Stimulated activated naive CD4-positive, alpha-beta T cell treated with Interleukin-2 at 50 U/mL for 16 hours (primary cell): ENCODE measurements around the gene DRICH1.
"Not testable (repeated sequence)": the region's sequence is repeated elsewhere in the genome, so short reads cannot be mapped to it uniquely, and the experiment has no call there.

Experiments
- DNase-seq: peaks from one replicate; lab custom pipeline; 2025; lab: John Stamatoyannopoulos, UW

The DRICH1 gene, protein sequence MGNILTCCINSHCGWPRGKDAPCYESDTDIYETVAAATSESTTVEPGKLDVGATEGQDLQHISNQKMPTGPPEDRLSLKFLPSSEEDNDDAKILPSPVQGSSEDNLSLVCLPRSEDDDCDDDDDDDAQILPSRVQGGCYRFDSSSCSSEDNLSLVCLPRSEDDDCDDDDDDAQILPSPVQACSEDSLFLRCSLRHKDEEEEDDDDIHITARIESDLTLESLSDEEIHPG

GRCh38 chr22:23632178-23632577 is at the start of gene DRICH1:
Gene DRICH1 (minus strand): TSS chr22:23632321. CDS start chr22:23632023, 298 bp downstream.
- DNase-seq, result no peak

GRCh38 chr22:23681026-23681809 is 49.1 kb upstream of the DRICH1 start:
- DNase-seq, result no peak

DNA sequence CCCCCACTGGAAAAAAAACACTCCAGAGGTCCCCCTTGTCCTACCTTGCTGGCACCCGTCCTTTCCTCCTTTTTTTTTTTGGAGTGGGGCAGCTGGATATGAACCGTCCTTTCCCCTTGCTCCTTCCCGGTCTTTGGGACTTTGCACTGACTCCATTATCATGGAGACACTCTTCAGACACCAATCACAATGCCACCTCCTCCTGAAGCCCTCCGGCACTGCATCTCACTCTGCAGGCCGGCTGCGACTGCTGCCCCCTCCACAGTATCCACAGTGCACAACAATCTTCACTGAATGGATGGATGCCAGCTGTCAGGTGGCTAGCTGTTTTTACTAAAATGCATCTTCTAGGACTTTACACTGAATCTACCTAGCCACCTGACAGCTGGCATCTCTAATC is 46.0 kb upstream of the DRICH1 start:
- no peak for DNase-seq

DNA sequence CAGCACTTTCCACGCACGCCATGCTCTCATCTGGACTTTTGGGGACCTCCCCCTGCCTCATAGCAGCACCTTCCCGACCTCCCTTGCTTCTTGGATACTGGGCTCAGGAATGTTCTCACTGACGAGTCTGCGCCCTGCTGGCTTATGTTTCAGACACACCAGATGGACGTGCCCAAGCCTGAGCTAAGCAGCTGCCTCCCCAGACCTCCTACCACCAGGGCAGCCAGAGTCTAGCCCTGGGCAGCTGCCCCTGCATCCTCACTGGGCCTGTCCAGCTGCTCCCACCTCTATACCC is 45.5 kb upstream of the DRICH1 start:
- no peak for DNase-seq

- DNase-seq, result not testable (repeated sequence)
Observed at GRCh38 chr22:23676841-23677700, 45.0 kb upstream of the DRICH1 start.

DNA sequence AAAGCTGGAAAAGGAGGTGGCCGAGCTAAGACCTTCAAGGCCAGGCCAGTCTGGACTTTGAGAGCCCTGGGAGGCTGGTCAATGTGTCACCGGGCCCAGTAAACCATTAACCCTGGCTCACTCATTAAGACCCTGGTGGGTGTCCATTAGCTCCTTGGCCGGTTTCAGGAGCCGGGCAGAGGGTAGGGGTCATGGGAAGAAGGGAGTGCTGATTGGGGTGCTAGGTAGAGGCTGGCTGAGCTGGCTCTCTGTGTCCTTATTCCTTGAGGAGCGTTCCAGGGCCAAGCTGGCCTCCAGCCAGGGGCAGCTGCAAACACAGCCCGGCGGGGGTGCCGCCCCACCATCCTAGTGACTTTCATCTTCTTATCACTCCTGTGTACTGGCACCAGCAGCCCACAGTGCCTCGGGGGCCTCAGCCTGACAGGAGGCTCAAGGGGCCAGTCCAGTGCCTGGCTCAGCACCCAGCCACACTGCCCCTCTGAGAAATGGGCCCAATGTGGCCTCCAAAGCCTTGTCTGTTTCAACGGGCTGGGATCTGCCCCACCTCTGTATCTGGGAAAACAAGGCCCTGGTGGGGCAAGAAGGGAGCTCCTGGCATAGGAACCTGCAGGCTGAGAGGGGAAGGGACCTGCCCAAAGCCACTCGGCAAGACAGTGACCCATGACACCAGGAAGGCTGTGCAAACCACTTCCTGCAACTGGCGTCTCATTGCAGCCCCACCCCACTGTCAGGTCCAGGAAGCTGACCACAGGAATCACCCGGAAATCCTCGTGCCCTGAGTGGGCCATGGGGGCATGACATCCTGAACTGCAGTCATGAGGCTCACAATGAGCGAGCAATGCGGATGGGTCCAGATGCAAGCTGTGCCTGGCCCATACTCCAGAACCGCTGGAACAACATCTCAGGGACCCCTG is 43.6 kb upstream of the DRICH1 start:
- DNase-seq, result no peak

DNA sequence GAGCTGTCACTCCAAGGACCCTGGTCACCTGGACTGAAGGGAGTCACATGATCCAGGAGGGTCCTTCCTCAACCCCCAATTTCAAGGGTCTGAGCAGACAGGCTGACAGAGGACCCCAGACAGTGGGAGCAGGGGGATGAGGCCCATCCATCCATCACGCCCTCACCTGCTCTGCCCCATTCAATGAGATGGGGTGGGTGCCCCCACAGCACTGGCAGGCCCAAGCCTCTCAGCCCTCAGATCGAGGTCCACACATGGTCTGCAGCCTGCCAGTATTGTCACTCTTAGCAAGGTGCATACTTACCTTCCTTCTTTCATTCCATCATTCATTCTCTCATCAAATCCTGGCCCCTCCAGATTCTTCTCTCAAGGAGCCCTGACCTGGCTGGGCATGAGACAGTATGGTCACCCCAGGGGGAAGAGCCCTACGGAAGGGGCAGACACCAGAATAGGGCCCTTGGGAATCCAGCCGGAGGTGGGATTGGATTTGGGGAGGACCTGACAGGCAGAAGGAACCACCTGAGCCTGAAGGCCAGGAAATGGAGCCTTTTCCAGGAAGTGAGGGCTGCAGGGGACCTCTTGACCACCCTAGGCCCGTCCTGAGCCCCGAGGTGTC is 42.9 kb upstream of the DRICH1 start:
- not testable (repeated sequence) for DNase-seq

DNA sequence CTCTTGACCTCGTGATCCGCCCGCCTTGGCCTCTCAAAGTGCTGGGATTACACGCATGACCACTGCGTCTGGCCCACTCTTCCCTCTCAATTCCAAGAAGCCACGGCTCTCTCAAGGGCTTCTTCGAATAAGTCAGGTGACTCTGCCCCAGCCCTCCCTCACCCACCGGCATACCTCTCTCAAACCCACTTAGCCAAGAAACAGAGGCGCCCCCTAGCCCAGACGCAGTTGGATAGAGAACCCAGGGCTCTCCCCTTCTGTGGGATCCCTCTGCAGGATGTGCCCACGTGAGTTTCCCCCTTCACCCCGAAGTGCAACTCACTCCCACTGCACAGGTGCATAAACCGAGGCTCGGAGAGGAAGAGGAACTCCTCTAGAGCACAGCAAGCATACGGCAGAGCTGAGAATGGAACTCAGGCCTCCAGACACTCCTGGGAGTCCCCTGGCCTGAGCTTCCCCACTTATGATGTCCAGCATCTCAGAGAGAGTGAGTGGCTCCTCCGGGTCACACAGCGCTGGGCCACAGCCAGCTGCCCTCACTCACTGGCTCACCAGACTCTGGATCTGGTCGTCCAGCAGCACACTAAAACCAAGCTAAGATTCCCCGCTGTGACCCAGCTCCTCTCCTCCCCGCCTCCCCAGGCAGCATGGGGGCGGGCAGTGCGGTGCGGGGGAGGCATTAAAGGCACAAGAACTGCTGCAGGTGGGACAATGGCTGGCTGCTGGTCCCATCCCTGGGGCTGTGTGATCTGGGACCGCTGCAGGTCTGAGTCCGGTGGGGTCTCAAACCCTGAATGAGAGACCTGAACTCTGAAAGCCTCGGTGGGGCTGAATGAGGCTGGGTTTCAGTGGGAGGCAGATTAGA is 41.9 kb upstream of the DRICH1 start:
- no peak for DNase-seq

- DNase-seq, result no peak
Observed at GRCh38 chr22:23673050-23673620, 41.0 kb upstream of the DRICH1 start.

- DNase-seq, result not testable (repeated sequence)
Observed at GRCh38 chr22:23672307-23673049, 40.4 kb upstream of the DRICH1 start.

GRCh38 chr22:23671387-23671786 is 39.3 kb upstream of the DRICH1 start:
- DNase-seq, result not testable (repeated sequence)

GRCh38 chr22:23670378-23671295 is 38.5 kb upstream of the DRICH1 start:
- no peak for DNase-seq

DNA sequence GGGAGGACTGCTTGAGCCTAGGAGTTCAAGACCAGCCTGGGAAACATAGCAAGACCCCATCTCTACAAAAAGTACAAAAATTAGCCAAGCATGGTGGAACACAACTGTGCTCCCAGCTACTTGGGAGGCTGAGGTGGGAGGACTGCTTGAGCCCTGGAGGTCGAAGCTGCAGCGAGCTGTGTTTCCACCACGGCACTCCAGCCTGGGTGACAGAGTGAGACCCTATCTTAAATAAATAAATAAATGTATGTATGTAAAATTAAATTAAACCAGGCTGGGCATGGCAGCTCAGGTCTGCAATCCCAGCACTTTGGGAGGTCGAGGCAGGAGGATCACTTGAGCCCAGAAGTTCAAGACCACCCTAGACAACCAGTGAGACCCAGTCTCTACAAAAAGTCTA is 28.3 kb upstream of the DRICH1 start:
- DNase-seq, result not testable (repeated sequence)

- no peak for DNase-seq
Observed at GRCh38 chr22:23657727-23658126, 25.6 kb upstream of the DRICH1 start.

GRCh38 chr22:23655891-23656475 is 23.9 kb upstream of the DRICH1 start:
- no peak for DNase-seq

GRCh38 chr22:23652711-23653110 is 20.6 kb upstream of the DRICH1 start:
- no peak for DNase-seq

DNA sequence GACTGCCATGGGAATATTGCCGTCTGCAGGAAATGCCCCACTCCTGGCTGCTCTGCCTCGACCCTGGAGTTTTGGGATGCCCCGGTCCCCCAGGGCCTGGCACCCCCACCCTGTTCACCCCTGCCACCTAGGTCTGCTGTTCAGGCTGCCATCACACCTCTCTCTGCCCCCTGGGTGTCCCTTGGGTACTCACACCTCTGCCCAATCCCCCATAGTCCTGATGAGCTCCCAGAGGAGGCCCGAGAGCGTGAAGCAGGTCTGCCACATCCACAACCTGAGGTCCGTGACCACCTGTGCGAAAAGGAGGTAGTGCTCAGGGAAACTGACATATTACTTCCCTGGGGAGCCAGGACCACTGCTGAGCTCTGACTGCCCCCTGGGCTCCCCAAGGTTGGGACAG is 20.2 kb upstream of the DRICH1 start:
- DNase-seq, result no peak

DNA sequence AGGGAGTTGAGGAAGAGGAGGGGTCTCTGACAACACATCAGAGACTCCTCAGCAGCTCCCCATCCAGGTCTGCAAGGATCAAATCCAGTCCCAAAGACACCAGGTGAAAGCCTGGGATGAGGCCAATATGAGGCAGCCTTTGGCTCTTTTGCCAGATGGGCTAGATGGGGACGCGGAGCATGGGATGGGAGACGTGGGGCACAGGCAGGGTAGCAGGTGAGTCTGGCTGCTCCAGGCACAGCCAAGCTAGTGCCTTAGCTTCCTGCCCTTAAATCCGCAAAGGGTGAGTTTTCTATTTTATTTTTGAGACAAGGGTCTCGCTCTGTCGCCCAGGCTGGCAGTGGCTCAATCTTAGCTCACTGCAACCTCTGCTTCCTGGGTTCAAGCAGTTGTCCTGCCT is 19.6 kb upstream of the DRICH1 start:
- no peak for DNase-seq
